HEK293 (cell line): ENCODE measurements around the gene CALB2.

Experiments
- CTCF ChIA-PET: fragments of 350-600 bp; formaldehyde crosslinking; extraction: SDS; loops from one replicate; lab custom pipeline; 2021; ENCODE audit warnings: antibody characterized with exemption; lab: Yijun Ruan, JAX
- POLR2A ChIA-PET: fragments of 300-600 bp; formaldehyde crosslinking; extraction: SDS; loops from one replicate; lab custom pipeline; 2020; ENCODE audit warnings: antibody characterized with exemption, inconsistent platforms; lab: Yijun Ruan, JAX
- H3K27ac ChIP-seq: fragments of 200-500 bp; sonication (Bioruptor generic); 2 replicates; pipeline ENCODE4 v1.5.1; 2014; ENCODE audit warnings: low read depth, low read length, control low read depth, inconsistent platforms; ENCODE audit errors: extremely low read depth
- H3K36me3 ChIP-seq, 2 experiments: fragments of 200-500 bp in 1 of 2; sonication (Bioruptor generic) in 1 of 2; 1 replicate in 1 of 2; 2 replicates in 1 of 2; pipeline ENCODE4 v1.5.1; 2014 to 2017; ENCODE audit warnings: inconsistent platforms in 2 of 2, low read length in 2 of 2; ENCODE audit not compliant: control insufficient read depth in 2 of 2, insufficient read depth in 1 of 2
- H3K4me1 ChIP-seq: fragments of 200-500 bp; sonication (Bioruptor generic); 2 replicates; pipeline ENCODE4 v1.5.1; 2014; ENCODE audit warnings: mild to moderate bottlenecking, low read length, inconsistent platforms; ENCODE audit not compliant: control insufficient read depth, insufficient read depth
- H3K4me3 ChIP-seq: 2 replicates; pipeline ENCODE4 v1.5.1; 2011; ENCODE audit warnings: low read depth, mild to moderate bottlenecking, control low read depth, low read length, moderate library complexity
- H3K9me3 ChIP-seq: fragments of 200-500 bp; sonication (Bioruptor generic); 2 replicates; pipeline ENCODE4 v1.5.1; 2014; ENCODE audit warnings: low read depth, low read length, inconsistent platforms; ENCODE audit not compliant: control insufficient read depth, insufficient read depth
- BCL11A ChIP-seq: fragments of 450-650 bp; formaldehyde crosslinking; IDR thresholded peaks from 2 replicates; pipeline ENCODE4 v1.5.1; 2016; ENCODE audit warnings: low read depth, missing biosample characterization, missing genetic modification characterization
- GLIS1 ChIP-seq: fragments of 450-650 bp; formaldehyde crosslinking; IDR thresholded peaks from 2 replicates; pipeline ENCODE4 v1.5.1; 2016; ENCODE audit warnings: missing biosample characterization, missing genetic modification characterization
- IKZF3 ChIP-seq: fragments of 450-650 bp; IDR thresholded peaks from 2 replicates; pipeline ENCODE4 v1.5.0; 2018; ENCODE audit warnings: missing biosample characterization, mild to moderate bottlenecking, missing genetic modification characterization, moderate library complexity
- KLF8 ChIP-seq: fragments of 450-650 bp; formaldehyde crosslinking; IDR thresholded peaks from 2 replicates; pipeline ENCODE4 v1.5.1; 2016; ENCODE audit warnings: missing biosample characterization, missing genetic modification characterization
- TCF7L2 ChIP-seq: IDR thresholded peaks from 2 replicates; pipeline ENCODE4 v1.6.1; 2011; ENCODE audit warnings: low read depth, mild to moderate bottlenecking, inconsistent platforms, low read length, moderate library complexity, borderline replicate concordance
- YY2 ChIP-seq: fragments of 450-650 bp; formaldehyde crosslinking; IDR thresholded peaks from 2 replicates; pipeline ENCODE4 v1.5.1; 2016; ENCODE audit warnings: missing biosample characterization, missing genetic modification characterization
- ZNF16 ChIP-seq: fragments of 450-650 bp; formaldehyde crosslinking; IDR thresholded peaks from 2 replicates; pipeline ENCODE4 v1.5.1; 2016; ENCODE audit warnings: low read depth, missing biosample characterization, missing genetic modification characterization
- ZNF169 ChIP-seq: fragments of 450-650 bp; formaldehyde crosslinking; IDR thresholded peaks from 2 replicates; pipeline ENCODE4 v1.5.1; 2016; ENCODE audit warnings: missing biosample characterization, missing genetic modification characterization
- ZNF184 ChIP-seq: fragments of 450-650 bp; IDR thresholded peaks from 2 replicates; pipeline ENCODE4 v1.5.1; 2018; ENCODE audit warnings: missing biosample characterization, mild to moderate bottlenecking, missing genetic modification characterization
- ZNF211 ChIP-seq: fragments of 450-650 bp; formaldehyde crosslinking; IDR thresholded peaks from 2 replicates; pipeline ENCODE4 v1.5.1; 2016; ENCODE audit warnings: low read depth, missing biosample characterization, missing genetic modification characterization
- ZNF292 ChIP-seq: fragments of 450-650 bp; formaldehyde crosslinking; IDR thresholded peaks from 2 replicates; pipeline ENCODE4 v1.5.1; 2016; ENCODE audit warnings: low read depth, missing biosample characterization, missing genetic modification characterization, borderline replicate concordance
- ZNF544 ChIP-seq: fragments of 450-650 bp; formaldehyde crosslinking; IDR thresholded peaks from 2 replicates; pipeline ENCODE4 v1.5.0; 2017; ENCODE audit warnings: missing biosample characterization, missing genetic modification characterization
- ZNF560 ChIP-seq: fragments of 450-650 bp; formaldehyde crosslinking; IDR thresholded peaks from 2 replicates; pipeline ENCODE4 v1.5.1; 2017; ENCODE audit warnings: missing biosample characterization, missing genetic modification characterization, borderline replicate concordance
- ZNF561 ChIP-seq: fragments of 450-650 bp; IDR thresholded peaks from 2 replicates; pipeline ENCODE4 v1.5.1; 2018; ENCODE audit warnings: missing biosample characterization, missing genetic modification characterization, borderline replicate concordance
- ZNF830 ChIP-seq: fragments of 450-650 bp; IDR thresholded peaks from 2 replicates; pipeline ENCODE4 v1.5.0; 2018; ENCODE audit warnings: missing biosample characterization, missing genetic modification characterization, low read depth, mild to moderate bottlenecking, moderate library complexity
- TF ChIP-seq, protein P1 (sequence below): fragments of 450-650 bp; formaldehyde crosslinking; IDR thresholded peaks from 2 replicates; pipeline ENCODE4 v1.5.1; 2016; ENCODE audit warnings: missing biosample characterization, missing genetic modification characterization
- TF ChIP-seq, protein P2 (sequence below): fragments of 450-650 bp; formaldehyde crosslinking; IDR thresholded peaks from 2 replicates; pipeline ENCODE4 v1.5.1; 2016; ENCODE audit warnings: missing biosample characterization, missing genetic modification characterization
- TF ChIP-seq, protein P3 (sequence below): fragments of 450-650 bp; formaldehyde crosslinking; IDR thresholded peaks from 2 replicates; pipeline ENCODE4 v1.5.1; 2017; ENCODE audit warnings: missing biosample characterization, mild to moderate bottlenecking, missing genetic modification characterization, moderate library complexity
- TF ChIP-seq, protein P4 (sequence below): fragments of 450-650 bp; formaldehyde crosslinking; IDR thresholded peaks from 2 replicates; pipeline ENCODE4 v1.5.1; 2017; ENCODE audit warnings: missing biosample characterization, missing genetic modification characterization
- TF ChIP-seq, protein P5 (sequence below): fragments of 450-650 bp; formaldehyde crosslinking; IDR thresholded peaks from 2 replicates; pipeline ENCODE4 v1.5.1; 2016; ENCODE audit warnings: missing biosample characterization, missing genetic modification characterization
- TF ChIP-seq, protein P6 (sequence below): fragments of 450-650 bp; formaldehyde crosslinking; IDR thresholded peaks from 2 replicates; pipeline ENCODE4 v1.5.1; 2016; ENCODE audit warnings: missing biosample characterization, missing genetic modification characterization

Gene CALB2

DNA sequence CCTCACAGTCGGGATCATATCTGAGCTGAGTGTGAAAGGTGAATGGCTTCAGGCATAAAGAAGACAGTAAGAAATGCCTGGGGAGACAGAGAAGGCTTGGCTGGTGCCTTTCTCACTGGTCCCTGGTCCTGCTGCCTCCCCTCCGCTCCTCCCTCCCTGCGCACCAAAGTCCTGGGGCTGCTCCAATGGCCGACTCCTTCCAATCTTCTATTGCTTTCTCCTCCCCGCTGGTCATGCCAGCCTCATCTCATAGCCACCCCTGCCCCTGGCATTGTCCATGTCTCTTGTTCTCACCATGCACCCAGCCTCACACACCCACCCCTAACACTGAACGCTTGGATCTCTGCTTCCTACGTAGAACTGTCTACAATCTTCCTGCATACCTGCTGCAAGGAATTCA is 65.3 kb downstream of the CALB2 start (continued):
- TF ChIP-seq ZNF211 (tag by site-specific recombination) (no peak), ZNF561 (no peak), ZNF16 (tag by site-specific recombination) (no peak)
- TF ChIP-seq, protein P1, sequence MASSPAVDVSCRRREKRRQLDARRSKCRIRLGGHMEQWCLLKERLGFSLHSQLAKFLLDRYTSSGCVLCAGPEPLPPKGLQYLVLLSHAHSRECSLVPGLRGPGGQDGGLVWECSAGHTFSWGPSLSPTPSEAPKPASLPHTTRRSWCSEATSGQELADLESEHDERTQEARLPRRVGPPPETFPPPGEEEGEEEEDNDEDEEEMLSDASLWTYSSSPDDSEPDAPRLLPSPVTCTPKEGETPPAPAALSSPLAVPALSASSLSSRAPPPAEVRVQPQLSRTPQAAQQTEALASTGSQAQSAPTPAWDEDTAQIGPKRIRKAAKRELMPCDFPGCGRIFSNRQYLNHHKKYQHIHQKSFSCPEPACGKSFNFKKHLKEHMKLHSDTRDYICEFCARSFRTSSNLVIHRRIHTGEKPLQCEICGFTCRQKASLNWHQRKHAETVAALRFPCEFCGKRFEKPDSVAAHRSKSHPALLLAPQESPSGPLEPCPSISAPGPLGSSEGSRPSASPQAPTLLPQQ (tag by site-specific recombination): no peak
- TF ChIP-seq, protein P2, sequence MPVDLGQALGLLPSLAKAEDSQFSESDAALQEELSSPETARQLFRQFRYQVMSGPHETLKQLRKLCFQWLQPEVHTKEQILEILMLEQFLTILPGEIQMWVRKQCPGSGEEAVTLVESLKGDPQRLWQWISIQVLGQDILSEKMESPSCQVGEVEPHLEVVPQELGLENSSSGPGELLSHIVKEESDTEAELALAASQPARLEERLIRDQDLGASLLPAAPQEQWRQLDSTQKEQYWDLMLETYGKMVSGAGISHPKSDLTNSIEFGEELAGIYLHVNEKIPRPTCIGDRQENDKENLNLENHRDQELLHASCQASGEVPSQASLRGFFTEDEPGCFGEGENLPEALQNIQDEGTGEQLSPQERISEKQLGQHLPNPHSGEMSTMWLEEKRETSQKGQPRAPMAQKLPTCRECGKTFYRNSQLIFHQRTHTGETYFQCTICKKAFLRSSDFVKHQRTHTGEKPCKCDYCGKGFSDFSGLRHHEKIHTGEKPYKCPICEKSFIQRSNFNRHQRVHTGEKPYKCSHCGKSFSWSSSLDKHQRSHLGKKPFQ: no peak

DNA sequence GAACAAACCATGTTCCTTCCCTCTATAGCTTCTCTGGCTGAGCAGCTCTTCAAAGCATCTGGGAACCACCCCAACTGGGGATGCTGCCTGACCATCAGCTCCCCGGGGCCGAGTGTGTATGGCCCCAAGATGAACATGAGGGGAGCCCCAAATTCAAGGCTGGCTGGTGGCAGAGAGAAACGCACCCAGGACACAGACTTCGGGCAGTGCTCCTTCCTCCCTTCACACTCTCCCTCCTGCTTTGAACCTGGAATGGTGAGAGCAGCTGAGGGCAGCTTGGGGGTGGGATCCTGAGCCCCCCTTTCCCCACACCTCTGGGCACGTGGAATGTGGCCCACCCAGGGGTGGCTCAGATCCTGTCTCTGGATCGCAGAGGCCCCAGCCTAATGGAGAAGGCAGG is 66.1 kb downstream of the CALB2 start:
- Histone ChIP-seq H3K36me3 (no peaks in the 10 kb centered on the region), H3K27ac (no peak overlapping the region), H3K9me3 (no peaks in the 10 kb centered on the region), H3K4me1 (no peaks in the 10 kb centered on the region)
- POLR2A ChIA-PET: no interaction called here
- TF ChIP-seq ZNF560 (no peak), KLF8 (tag by site-specific recombination) (no peak), ZNF292 (no peak), ZNF830 (tag by site-specific recombination) (no peak)
- TF ChIP-seq, protein P3, sequence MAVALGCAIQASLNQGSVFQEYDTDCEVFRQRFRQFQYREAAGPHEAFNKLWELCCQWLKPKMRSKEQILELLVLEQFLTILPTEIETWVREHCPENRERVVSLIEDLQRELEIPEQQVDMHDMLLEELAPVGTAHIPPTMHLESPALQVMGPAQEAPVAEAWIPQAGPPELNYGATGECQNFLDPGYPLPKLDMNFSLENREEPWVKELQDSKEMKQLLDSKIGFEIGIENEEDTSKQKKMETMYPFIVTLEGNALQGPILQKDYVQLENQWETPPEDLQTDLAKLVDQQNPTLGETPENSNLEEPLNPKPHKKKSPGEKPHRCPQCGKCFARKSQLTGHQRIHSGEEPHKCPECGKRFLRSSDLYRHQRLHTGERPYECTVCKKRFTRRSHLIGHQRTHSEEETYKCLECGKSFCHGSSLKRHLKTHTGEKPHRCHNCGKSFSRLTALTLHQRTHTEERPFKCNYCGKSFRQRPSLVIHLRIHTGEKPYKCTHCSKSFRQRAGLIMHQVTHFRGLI (tag by site-specific recombination): no peak
- TF ChIP-seq, protein P4, sequence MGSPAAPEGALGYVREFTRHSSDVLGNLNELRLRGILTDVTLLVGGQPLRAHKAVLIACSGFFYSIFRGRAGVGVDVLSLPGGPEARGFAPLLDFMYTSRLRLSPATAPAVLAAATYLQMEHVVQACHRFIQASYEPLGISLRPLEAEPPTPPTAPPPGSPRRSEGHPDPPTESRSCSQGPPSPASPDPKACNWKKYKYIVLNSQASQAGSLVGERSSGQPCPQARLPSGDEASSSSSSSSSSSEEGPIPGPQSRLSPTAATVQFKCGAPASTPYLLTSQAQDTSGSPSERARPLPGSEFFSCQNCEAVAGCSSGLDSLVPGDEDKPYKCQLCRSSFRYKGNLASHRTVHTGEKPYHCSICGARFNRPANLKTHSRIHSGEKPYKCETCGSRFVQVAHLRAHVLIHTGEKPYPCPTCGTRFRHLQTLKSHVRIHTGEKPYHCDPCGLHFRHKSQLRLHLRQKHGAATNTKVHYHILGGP (tag by site-specific recombination): no peak
- TF ChIP-seq, protein P5, sequence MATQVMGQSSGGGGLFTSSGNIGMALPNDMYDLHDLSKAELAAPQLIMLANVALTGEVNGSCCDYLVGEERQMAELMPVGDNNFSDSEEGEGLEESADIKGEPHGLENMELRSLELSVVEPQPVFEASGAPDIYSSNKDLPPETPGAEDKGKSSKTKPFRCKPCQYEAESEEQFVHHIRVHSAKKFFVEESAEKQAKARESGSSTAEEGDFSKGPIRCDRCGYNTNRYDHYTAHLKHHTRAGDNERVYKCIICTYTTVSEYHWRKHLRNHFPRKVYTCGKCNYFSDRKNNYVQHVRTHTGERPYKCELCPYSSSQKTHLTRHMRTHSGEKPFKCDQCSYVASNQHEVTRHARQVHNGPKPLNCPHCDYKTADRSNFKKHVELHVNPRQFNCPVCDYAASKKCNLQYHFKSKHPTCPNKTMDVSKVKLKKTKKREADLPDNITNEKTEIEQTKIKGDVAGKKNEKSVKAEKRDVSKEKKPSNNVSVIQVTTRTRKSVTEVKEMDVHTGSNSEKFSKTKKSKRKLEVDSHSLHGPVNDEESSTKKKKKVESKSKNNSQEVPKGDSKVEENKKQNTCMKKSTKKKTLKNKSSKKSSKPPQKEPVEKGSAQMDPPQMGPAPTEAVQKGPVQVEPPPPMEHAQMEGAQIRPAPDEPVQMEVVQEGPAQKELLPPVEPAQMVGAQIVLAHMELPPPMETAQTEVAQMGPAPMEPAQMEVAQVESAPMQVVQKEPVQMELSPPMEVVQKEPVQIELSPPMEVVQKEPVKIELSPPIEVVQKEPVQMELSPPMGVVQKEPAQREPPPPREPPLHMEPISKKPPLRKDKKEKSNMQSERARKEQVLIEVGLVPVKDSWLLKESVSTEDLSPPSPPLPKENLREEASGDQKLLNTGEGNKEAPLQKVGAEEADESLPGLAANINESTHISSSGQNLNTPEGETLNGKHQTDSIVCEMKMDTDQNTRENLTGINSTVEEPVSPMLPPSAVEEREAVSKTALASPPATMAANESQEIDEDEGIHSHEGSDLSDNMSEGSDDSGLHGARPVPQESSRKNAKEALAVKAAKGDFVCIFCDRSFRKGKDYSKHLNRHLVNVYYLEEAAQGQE (tag by site-specific recombination): no peak
- TF ChIP-seq, all 188 proteins: peak for 0
- H3K4me3 ChIP-seq: no peak overlapping the region
- CTCF ChIA-PET: interaction anchor here (11.6 kb wide), 1 partner anchor 12 kb away, joined by 77 read pairs; no protein-coding TSS in a partner anchor

DNA sequence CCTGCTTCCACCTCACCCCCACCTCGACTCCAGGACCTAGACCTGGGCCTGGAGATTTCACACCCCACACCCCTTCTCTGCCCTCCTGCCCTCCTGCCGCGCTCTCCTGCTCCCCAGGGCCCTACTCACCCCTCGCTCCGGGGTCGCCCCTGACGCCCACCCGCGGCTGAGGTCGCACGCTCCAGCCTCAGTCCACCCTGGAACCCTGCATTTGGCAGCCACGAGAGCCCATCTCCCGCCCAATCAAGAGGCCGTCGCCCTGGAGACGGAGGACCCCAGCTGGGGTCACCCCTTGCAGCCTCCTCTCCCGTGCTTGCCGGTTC is 67.2 kb downstream of the CALB2 start:
- Histone ChIP-seq H3K36me3 (no peaks in the 10 kb centered on the region), H3K27ac (peak overlapping the region; percentile 27; the same call in 1 of the 2 replicates), H3K4me3 (peak overlapping the region; percentile 59), H3K4me1 (no peaks in the 10 kb centered on the region), H3K9me3 (no peaks in the 10 kb centered on the region)
- POLR2A ChIA-PET: interaction anchor here (1.1 to 1.8 kb wide), 3 partner anchors 36 to 668 kb away, joined by 3 to 8 read pairs (median 7); partner anchors contain the start of genes DHX38, TXNL4B and ZNF23
- CTCF ChIA-PET: interaction anchor here (0.6 to 11.6 kb wide), 6 partner anchors 13 to 481 kb away, joined by 3 to 77 read pairs (median 4); no protein-coding TSS in a partner anchor
- TF ChIP-seq YY2 (tag by site-specific recombination) (0 out of 2 replicates have a peak, but pooled peaks have one; percentile 18), ZNF544 (no peak), ZNF184 (tag by site-specific recombination) (no peak), BCL11A (no peak), IKZF3 (tag by site-specific recombination) (no peak), TCF7L2 (no peak), ZNF169 (tag by site-specific recombination) (0 out of 2 replicates have a peak, but pooled peaks have one; percentile 19), GLIS1 (tag by site-specific recombination) (peak; percentile 70; the same call in 1 of the 2 replicates)
- TF ChIP-seq, protein P6, sequence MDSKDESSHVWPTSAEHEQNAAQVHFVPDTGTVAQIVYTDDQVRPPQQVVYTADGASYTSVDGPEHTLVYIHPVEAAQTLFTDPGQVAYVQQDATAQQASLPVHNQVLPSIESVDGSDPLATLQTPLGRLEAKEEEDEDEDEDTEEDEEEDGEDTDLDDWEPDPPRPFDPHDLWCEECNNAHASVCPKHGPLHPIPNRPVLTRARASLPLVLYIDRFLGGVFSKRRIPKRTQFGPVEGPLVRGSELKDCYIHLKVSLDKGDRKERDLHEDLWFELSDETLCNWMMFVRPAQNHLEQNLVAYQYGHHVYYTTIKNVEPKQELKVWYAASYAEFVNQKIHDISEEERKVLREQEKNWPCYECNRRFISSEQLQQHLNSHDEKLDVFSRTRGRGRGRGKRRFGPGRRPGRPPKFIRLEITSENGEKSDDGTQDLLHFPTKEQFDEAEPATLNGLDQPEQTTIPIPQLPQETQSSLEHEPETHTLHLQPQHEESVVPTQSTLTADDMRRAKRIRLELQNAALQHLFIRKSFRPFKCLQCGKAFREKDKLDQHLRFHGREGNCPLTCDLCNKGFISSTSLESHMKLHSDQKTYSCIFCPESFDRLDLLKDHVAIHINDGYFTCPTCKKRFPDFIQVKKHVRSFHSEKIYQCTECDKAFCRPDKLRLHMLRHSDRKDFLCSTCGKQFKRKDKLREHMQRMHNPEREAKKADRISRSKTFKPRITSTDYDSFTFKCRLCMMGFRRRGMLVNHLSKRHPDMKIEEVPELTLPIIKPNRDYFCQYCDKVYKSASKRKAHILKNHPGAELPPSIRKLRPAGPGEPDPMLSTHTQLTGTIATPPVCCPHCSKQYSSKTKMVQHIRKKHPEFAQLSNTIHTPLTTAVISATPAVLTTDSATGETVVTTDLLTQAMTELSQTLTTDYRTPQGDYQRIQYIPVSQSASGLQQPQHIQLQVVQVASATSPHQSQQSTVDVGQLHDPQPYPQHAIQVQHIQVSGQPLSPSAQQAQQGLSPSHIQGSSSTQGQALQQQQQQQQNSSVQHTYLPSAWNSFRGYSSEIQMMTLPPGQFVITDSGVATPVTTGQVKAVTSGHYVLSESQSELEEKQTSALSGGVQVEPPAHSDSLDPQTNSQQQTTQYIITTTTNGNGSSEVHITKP (tag by site-specific recombination): no peak
